IMR-90 (cell line): ENCODE results near the gene EIF4G2. TPM values are rescaled to one million over a fixed set of nuclear protein-coding genes. Genes with fewer than 3 reads are reported as not detected.

Source experiments
- ATAC-seq: fragments of 200-7000 bp; cut with Tn5 transposase; 2 replicates; pipeline ENCODE4 v1.9.1; 2020; ENCODE audit warnings: low read depth, mild to moderate bottlenecking, moderate library complexity
- BruUV-seq: library from RNA; stranded (reverse); fragments of 400-500 nt; replicated peaks from 2 replicates; lab custom pipeline; 2021; lab: Mats Ljungman, UMichigan
- CTCF ChIA-PET: fragments of 300-600 bp; formaldehyde crosslinking; extraction: SDS; loops from one replicate; lab custom pipeline; 2021; ENCODE audit warnings: antibody characterized with exemption; lab: Yijun Ruan, JAX
- POLR2A ChIA-PET: fragments of 300-600 bp; sonication (Branson Sonifier 250); formaldehyde crosslinking; loops from one replicate; lab custom pipeline; 2022; ENCODE audit warnings: antibody characterized with exemption; ENCODE audit not compliant: unreplicated experiment; lab: Charles Lee
- DNase-seq: peaks from one replicate; pipeline ENCODE4 v3.0.0; 2013
- H2AFZ ChIP-seq: replicated peaks from 2 replicates; pipeline ENCODE3; 2013; ENCODE audit warnings: low read length, mild to moderate bottlenecking; ENCODE audit not compliant: poor library complexity
- H2AK5ac ChIP-seq: 2 replicates; pipeline ENCODE4 v1.6.1; 2013; ENCODE audit warnings: low read depth, low read length, inconsistent platforms
- H2AK9ac ChIP-seq: replicated peaks from 2 replicates; pipeline ENCODE3; 2013; ENCODE audit warnings: mild to moderate bottlenecking, low read depth, low read length, moderate library complexity; ENCODE audit not compliant: poor library complexity
- H2BK120ac ChIP-seq: 2 replicates; pipeline ENCODE4 v1.6.1; 2013; ENCODE audit warnings: low read depth, low read length, inconsistent platforms
- H2BK15ac ChIP-seq: 3 replicates; pipeline ENCODE4 v1.6.1; 2013; ENCODE audit warnings: low read depth, low read length, inconsistent platforms
- H2BK20ac ChIP-seq: 2 replicates; pipeline ENCODE4 v1.6.1; 2013; ENCODE audit warnings: low read depth, mild to moderate bottlenecking, inconsistent platforms, low read length, moderate library complexity
- H2BK5ac ChIP-seq: 2 replicates; pipeline ENCODE4 v1.6.1; 2013; ENCODE audit warnings: mild to moderate bottlenecking, low read depth, low read length, inconsistent platforms; ENCODE audit not compliant: poor library complexity, severe bottlenecking
- H3K14ac ChIP-seq: replicated peaks from 2 replicates; pipeline ENCODE4 v1.6.1; 2013; ENCODE audit warnings: low read depth, low read length, inconsistent platforms
- H3K18ac ChIP-seq: 2 replicates; pipeline ENCODE4 v1.6.1; 2013; ENCODE audit warnings: low read depth, low read length, control low read depth
- H3K23ac ChIP-seq: 2 replicates; pipeline ENCODE4 v1.6.1; 2013; ENCODE audit warnings: low read depth, low read length, inconsistent platforms
- H3K27ac ChIP-seq: 2 replicates; pipeline ENCODE4 v1.5.1; 2013; ENCODE audit warnings: mild to moderate bottlenecking, control low read depth, low read length; ENCODE audit not compliant: insufficient read depth
- H3K27me3 ChIP-seq: 2 replicates; pipeline ENCODE4 v1.6.1; 2013; ENCODE audit warnings: low read length; ENCODE audit not compliant: control insufficient read depth, insufficient read depth
- H3K36me3 ChIP-seq: 2 replicates; pipeline ENCODE4 v1.6.1; 2013; ENCODE audit warnings: low read length, mixed read lengths; ENCODE audit not compliant: control insufficient read depth, insufficient read depth
- H3K4ac ChIP-seq: 2 replicates; pipeline ENCODE4 v1.6.1; 2013; ENCODE audit warnings: low read depth, low read length, inconsistent platforms
- H3K4me1 ChIP-seq: 2 replicates; pipeline ENCODE4 v1.6.1; 2013; ENCODE audit warnings: low read length, mixed read lengths; ENCODE audit not compliant: control insufficient read depth, insufficient read depth
- H3K4me2 ChIP-seq: 2 replicates; pipeline ENCODE4 v1.6.1; 2013; ENCODE audit warnings: low read depth, mild to moderate bottlenecking, control low read depth, low read length, moderate library complexity
- H3K4me3 ChIP-seq: 2 replicates; pipeline ENCODE4 v1.5.1; 2013; ENCODE audit warnings: low read depth, mild to moderate bottlenecking, control low read depth, low read length, moderate library complexity; ENCODE audit not compliant: insufficient read depth
- H3K56ac ChIP-seq: 2 replicates; pipeline ENCODE4 v1.6.1; 2013; ENCODE audit warnings: low read length, inconsistent platforms; ENCODE audit not compliant: insufficient read depth; ENCODE audit errors: extremely low read depth
- H3K79me1 ChIP-seq, 2 experiments: 2 replicates each; pipeline ENCODE4 v1.6.1; 2013; ENCODE audit warnings: low read length in 2 of 2, inconsistent platforms in 1 of 2, low read depth in 1 of 2
- H3K9ac ChIP-seq: 2 replicates; pipeline ENCODE4 v1.6.1; 2013; ENCODE audit warnings: low read depth, low read length, control low read depth
- H3K9me1 ChIP-seq: 2 replicates; pipeline ENCODE4 v1.6.1; 2013; ENCODE audit warnings: low read length, inconsistent platforms; ENCODE audit not compliant: insufficient read depth
- H3K9me3 ChIP-seq: 2 replicates; pipeline ENCODE4 v1.6.1; 2013; ENCODE audit warnings: low read length; ENCODE audit not compliant: control insufficient read depth, insufficient read depth
- H4K20me1 ChIP-seq: 2 replicates; pipeline ENCODE4 v1.6.1; 2013; ENCODE audit warnings: low read length, inconsistent platforms; ENCODE audit not compliant: insufficient read depth
- H4K5ac ChIP-seq: 2 replicates; pipeline ENCODE4 v1.6.1; 2013; ENCODE audit warnings: mild to moderate bottlenecking, low read depth, low read length, control low read depth
- H4K8ac ChIP-seq, 2 experiments: 2 replicates each; pipeline ENCODE4 v1.6.1; 2013; ENCODE audit warnings: low read depth in 2 of 2, low read length in 2 of 2, control low read depth in 1 of 2, inconsistent platforms in 1 of 2
- H4K91ac ChIP-seq: 2 replicates; pipeline ENCODE4 v1.6.1; 2013; ENCODE audit warnings: low read depth, low read length, inconsistent platforms; ENCODE audit not compliant: insufficient read depth
- BHLHE40 ChIP-seq: fragments of 150-350 bp; IDR thresholded peaks from 2 replicates; pipeline ENCODE4 v1.6.1; 2016; ENCODE audit warnings: mild to moderate bottlenecking, low read depth, low read length
- ELK1 ChIP-seq: fragments of 150-350 bp; IDR thresholded peaks from 2 replicates; pipeline ENCODE4 v1.6.1; 2016; ENCODE audit warnings: low read depth, mild to moderate bottlenecking, low read length, moderate library complexity, borderline replicate concordance
- MAFK ChIP-seq: IDR thresholded peaks from 2 replicates; pipeline ENCODE4 v1.6.1; 2012; ENCODE audit warnings: low read depth, low read length, improper control_type of control experiment
- MXI1 ChIP-seq: IDR thresholded peaks from 2 replicates; pipeline ENCODE4 v1.6.1; 2012; ENCODE audit warnings: low read depth, mild to moderate bottlenecking, low read length, moderate library complexity, borderline replicate concordance
- NFE2L2 ChIP-seq: fragments of 150-350 bp; IDR thresholded peaks from 2 replicates; pipeline ENCODE4 v1.6.1; 2016; ENCODE audit warnings: low read depth, mild to moderate bottlenecking, low read length
- POLR2A ChIP-seq: IDR thresholded peaks from 2 replicates; pipeline ENCODE4 v1.6.1; 2012; ENCODE audit warnings: mild to moderate bottlenecking, low read depth, low read length
- RFX5 ChIP-seq: IDR thresholded peaks from 2 replicates; pipeline ENCODE4 v1.8.0; 2012; ENCODE audit warnings: low read depth, mild to moderate bottlenecking, low read length, moderate library complexity
- USF2 ChIP-seq: fragments of 150-350 bp; IDR thresholded peaks from 2 replicates; pipeline ENCODE4 v1.6.1; 2017; ENCODE audit warnings: mild to moderate bottlenecking, antibody characterized with exemption, low read length, low read depth
- WGBS, 2 experiments: methylation state at CpG; one replicate each; pipeline versions ENCODE4 v1.1.5 to v1.1.7; 2013; ENCODE audit warnings: missing lambda C conversion rate in 2 of 2; ENCODE audit not compliant: insufficient read length in 1 of 2; ENCODE audit errors: extremely low coverage in 2 of 2; 5-methylcytosine and 5-hydroxymethylcytosine counted together
- dilution Hi-C: fragments of 300-500 bp; cut with HindIII; formaldehyde crosslinking; loops from one replicate; pipeline ENCODE4 v1.14.3; 2018; ENCODE audit warnings: low sequenced_read_pairs; ENCODE audit not compliant: unreplicated experiment
- in situ Hi-C: fragments of 300-500 bp; cut with MboI; formaldehyde crosslinking; loops from 3 replicates; pipeline ENCODE4 v1.14.3; 2019; ENCODE audit warnings: low sequenced_read_pairs, inconsistent platforms, mixed read lengths
- intact Hi-C: fragments of 100-400 bp; cut with micrococcal nuclease; formaldehyde crosslinking; loops from 2 replicates; pipeline ENCODE4 v1.10.0; 2022
- polyA plus RNA-seq, 3 experiments: library from polyadenylated mRNA; depleted of rRNA; stranded (reverse); fragments of >200 nt; gene quantifications; 2 replicates each; pipeline ENCODE4 v1.2.3, GENCODE V29; 2012; ENCODE audit warnings: low replicate concordance in 1 of 3
- total RNA-seq: library from RNA; depleted of rRNA; stranded (reverse); fragments of >200 nt; gene quantifications from 2 replicates; pipeline ENCODE4 v1.2.3, GENCODE V29; 2012

The EIF4G2 gene
- total and polyA plus RNA-seq, 2 of the 4 experiments (the other 2 are of a cell fraction): 492 to 1,216 TPM

- no peak overlapping the region for H3K4me3 ChIP-seq
- no peak overlapping the region for H2BK15ac ChIP-seq
- WGBS, 2 experiments: no CpG with 5 or more reads among the region's 4 CpGs
- no peaks in the 10 kb centered on the region for H3K4me1 ChIP-seq
- no peak overlapping the region for H4K5ac ChIP-seq
- H3K18ac ChIP-seq: no peak overlapping the region
- H2AK5ac ChIP-seq: no peak overlapping the region
- no peak overlapping the region for H3K4me2 ChIP-seq
- intact Hi-C loops (no loop called here), dilution Hi-C loops (no loop called here), in situ Hi-C loops (loop anchor here (5.0 to 25.0 kb wide), 2 partner anchors 134 to 1464 kb away; no protein-coding TSS in a partner anchor)
- H4K20me1 ChIP-seq: peaks cover 64% of the 10 kb centered on the region
- H2BK120ac ChIP-seq: no peak overlapping the region
- ATAC-seq (no peak), DNase-seq (no peak)
- TF ChIP-seq POLR2A (no peak), USF2 (no peak), MAFK (no peak), ELK1 (no peak), MXI1 (no peak), NFE2L2 (no peak), BHLHE40 (no peak), RFX5 (no peak)
- ChIA-PET CTCF (interaction anchor here (1.0 to 1.7 kb wide), 3 partner anchors 27 to 989 kb away, joined by 3 to 5 read pairs (median 4); no protein-coding TSS in a partner anchor), POLR2A (no interaction called here)
- no peak overlapping the region for H2BK5ac ChIP-seq
- H3K27ac ChIP-seq: no peak overlapping the region
- peaks cover 28 to 39% of the 10 kb centered on the region in 2 experiments for H3K79me1 ChIP-seq
- H4K8ac ChIP-seq: no peak overlapping the region
- H2AFZ ChIP-seq: no peak overlapping the region
- H2AK9ac ChIP-seq: no peak overlapping the region
- H3K56ac ChIP-seq: no peak overlapping the region
- no peak overlapping the region for H2BK20ac ChIP-seq
- H3K9ac ChIP-seq: no peak overlapping the region
- peaks cover 66% of the 10 kb centered on the region for H3K36me3 ChIP-seq
- no peaks in the 10 kb centered on the region for H3K9me1 ChIP-seq
- H3K9me3 ChIP-seq: no peaks in the 10 kb centered on the region
- no TSS peak for BruUV-seq
- H3K14ac ChIP-seq: no peak overlapping the region
- H3K27me3 ChIP-seq: no peaks in the 10 kb centered on the region
- H3K4ac ChIP-seq: no peak overlapping the region
- H3K23ac ChIP-seq: no peak overlapping the region
- H4K91ac ChIP-seq: no peak overlapping the region
Measured at GRCh38 chr11:10798330-10798928, 10.3 kb downstream of the EIF4G2 start.
